Measurements from ENCODE around the gene TECR.
"Not testable (repeated sequence)": the region's sequence is repeated elsewhere in the genome, so short reads cannot be mapped to it uniquely, and the experiment has no call there.

TECR gene

GRCh38 chr19:14540741-14541525, 11.5 kb downstream of the TECR start:
- no peak for DNase-seq

- not testable (repeated sequence) for DNase-seq
Observed at GRCh38 chr19:14541979-14542378, 12.6 kb downstream of the TECR start.

GRCh38 chr19:14542711-14543328, 13.4 kb downstream of the TECR start:
- peak in 1 of 2 donors; percentile 78 for DNase-seq

GRCh38 chr19:14544047-14544446, 14.7 kb downstream of the TECR start:
- DNase-seq: no peak

- no peak for DNase-seq
Observed at GRCh38 chr19:14544977-14545715, 15.8 kb downstream of the TECR start.

- DNase-seq: no peak
Observed at GRCh38 chr19:14545716-14546082, 16.3 kb downstream of the TECR start.

- DNase-seq: no peak
Observed at GRCh38 chr19:14550201-14550754, 20.9 kb downstream of the TECR start.

- peak; percentile 31 to 81 for DNase-seq
Observed at GRCh38 chr19:14551134-14552005, 22.0 kb downstream of the TECR start.

- DNase-seq: not testable (repeated sequence)
Observed at GRCh38 chr19:14552006-14552360, 22.6 kb downstream of the TECR start.

- no peak for DNase-seq
Observed at GRCh38 chr19:14553042-14553938, 23.9 kb downstream of the TECR start.

GRCh38 chr19:14553939-14554243, 24.5 kb downstream of the TECR start:
- DNase-seq: no peak

- DNase-seq: no peak
Observed at GRCh38 chr19:14554382-14554812, 25.0 kb downstream of the TECR start.

- no peak for DNase-seq
Observed at GRCh38 chr19:14555918-14556661, 26.7 kb downstream of the TECR start.

GRCh38 chr19:14556662-14557188, 27.3 kb downstream of the TECR start:
- peak; percentile 52 to 61 for DNase-seq

- DNase-seq: no peak
Observed at GRCh38 chr19:14558370-14559066, 29.1 kb downstream of the TECR start.

GRCh38 chr19:14559916-14560775, 30.8 kb downstream of the TECR start:
- no peak for DNase-seq

- DNase-seq: no peak
Observed at GRCh38 chr19:14560776-14561108, 31.3 kb downstream of the TECR start.

- DNase-seq: no peak
Observed at GRCh38 chr19:14561249-14561648, 31.9 kb downstream of the TECR start.

GRCh38 chr19:14561847-14562351, 32.5 kb downstream of the TECR start:
- DNase-seq: no peak

All from bone marrow (tissue), 2 donors.